HCT116 (cell line): ENCODE results near the gene TFF1. TPM values are rescaled to one million over a fixed set of nuclear protein-coding genes. Genes with fewer than 3 reads are reported as not detected.

Source experiments
- ATAC-seq: fragments of 200-7000 bp; cut with Tn5 transposase; 2 replicates; pipeline ENCODE4 v1.9.1; 2020; ENCODE audit warnings: mild to moderate bottlenecking, moderate library complexity
- BruUV-seq: library from RNA; stranded (reverse); fragments of 400-500 nt; replicated peaks from 2 replicates; lab custom pipeline; 2021; lab: Mats Ljungman, UMichigan
- CTCF ChIA-PET: fragments of 300-600 bp; sonication (Branson Sonifier 250); formaldehyde crosslinking; loops from one replicate; lab custom pipeline; 2021; ENCODE audit warnings: antibody characterized with exemption; lab: Charles Lee
- POLR2A ChIA-PET: fragments of 300-600, 350-600 bp; sonication (Branson Sonifier 250); formaldehyde crosslinking; loops from one replicate; lab custom pipeline; 2021; ENCODE audit warnings: antibody characterized with exemption; lab: Charles Lee
- RAD21 ChIA-PET, 2 experiments: fragments of 300-600 bp; sonication (Branson Sonifier 250); formaldehyde crosslinking; loops; one replicate each; lab custom pipeline; 2023; ENCODE audit warnings: low total read pairs in 2 of 2; ENCODE audit not compliant: uncharacterized antibody in 2 of 2, unreplicated experiment in 2 of 2, low non-redundant PET in 1 of 2; lab: Charles Lee
- DNase-seq: peaks from one replicate; pipeline ENCODE4 v3.0.0-alpha.2; 2010; ENCODE audit warnings: low read depth, low spot score
- H2AFZ ChIP-seq: fragments of 200-600 bp; shearing (Covaris generic), sonication (generic); 2 replicates; pipeline ENCODE4 v1.6.1; 2017; ENCODE audit warnings: low read depth, mixed run types, mixed read lengths, antibody characterized with exemption, low read length; ENCODE audit not compliant: poor library complexity, severe bottlenecking
- H3K27ac ChIP-seq: 2 replicates; pipeline ENCODE4 v1.5.1; 2012; ENCODE audit warnings: low read depth, low read length
- H3K27me3 ChIP-seq: fragments of 200-600 bp; sonication (generic); 2 replicates; pipeline ENCODE4 v1.6.1; 2016; ENCODE audit warnings: mixed run types, low read length, mixed read lengths; ENCODE audit not compliant: insufficient read depth
- H3K36me3 ChIP-seq, 2 experiments: fragments of 200-500 bp in 1 of 2; fragments of 200-600 bp in 1 of 2; sonication (Bioruptor generic) in 1 of 2; sonication (generic) in 1 of 2; 2 replicates each; pipeline versions ENCODE4 v1.5.1 to v1.6.1; 2014 to 2016; ENCODE audit warnings: low read length in 2 of 2, inconsistent platforms in 1 of 2, mixed read lengths in 1 of 2, mixed run types in 1 of 2; ENCODE audit not compliant: insufficient read depth in 2 of 2, control insufficient read depth in 1 of 2
- H3K4me1 ChIP-seq, 2 experiments: fragments of 200-600 bp in 1 of 2; sonication (generic) in 1 of 2; 2 replicates each; pipeline versions ENCODE4 v1.5.1 to v1.6.1; 2012 to 2017; ENCODE audit warnings: low read length in 2 of 2, inconsistent platforms in 1 of 2, mild to moderate bottlenecking in 1 of 2, mixed read lengths in 1 of 2, mixed run types in 1 of 2, moderate library complexity in 1 of 2; ENCODE audit not compliant: insufficient read depth in 2 of 2, control insufficient read depth in 1 of 2
- H3K4me2 ChIP-seq: fragments of 200-600 bp; sonication (generic); 2 replicates; pipeline ENCODE4 v1.6.1; 2017; ENCODE audit warnings: mixed run types, low read length, mixed read lengths
- H3K4me3 ChIP-seq, 2 experiments: fragments of 200-600 bp in 1 of 2; sonication (generic) in 1 of 2; replicated peaks in 1 of 2; 2 replicates each; pipeline ENCODE4 v1.5.1; 2011 to 2016; ENCODE audit warnings: low read length in 2 of 2, control low read depth in 1 of 2, low read depth in 1 of 2, mild to moderate bottlenecking in 1 of 2, mixed read lengths in 1 of 2, mixed run types in 1 of 2
- H3K79me2 ChIP-seq: fragments of 200-600 bp; sonication (generic); 2 replicates; pipeline ENCODE4 v1.6.1; 2017; ENCODE audit warnings: mild to moderate bottlenecking, mixed run types, low read length, moderate library complexity, mixed read lengths; ENCODE audit not compliant: insufficient read depth
- H3K9ac ChIP-seq: fragments of 200-600 bp; sonication (generic); 2 replicates; pipeline ENCODE4 v1.6.1; 2016; ENCODE audit warnings: low read length, mixed read lengths
- H3K9me2 ChIP-seq: fragments of 200-600 bp; sonication (generic), shearing (Covaris generic); 2 replicates; pipeline ENCODE4 v1.6.1; 2017; ENCODE audit warnings: mixed run types, mild to moderate bottlenecking, moderate library complexity; ENCODE audit not compliant: insufficient read depth
- H3K9me3 ChIP-seq, 2 experiments: fragments of 200-500 bp in 1 of 2; fragments of 200-600 bp in 1 of 2; sonication (Bioruptor generic) in 1 of 2; sonication (generic) in 1 of 2; 2 replicates each; pipeline ENCODE4 v1.6.1; 2014 to 2017; ENCODE audit warnings: low read length in 2 of 2, mixed read lengths in 2 of 2, inconsistent platforms in 1 of 2, low read depth in 1 of 2, mild to moderate bottlenecking in 1 of 2, mixed run types in 1 of 2, moderate library complexity in 1 of 2; ENCODE audit not compliant: control insufficient read depth in 1 of 2, insufficient read depth in 1 of 2
- H4K20me1 ChIP-seq: fragments of 200-600 bp; sonication (generic), shearing (Covaris generic); 2 replicates; pipeline ENCODE4 v1.6.1; 2017; ENCODE audit warnings: mixed run types, mild to moderate bottlenecking, moderate library complexity; ENCODE audit not compliant: insufficient read depth
- CEBPB ChIP-seq: IDR thresholded peaks from 2 replicates; pipeline ENCODE4 v1.6.1; 2012; ENCODE audit warnings: low read depth
- EGR1 ChIP-seq: IDR thresholded peaks from 2 replicates; pipeline ENCODE4 v1.6.1; 2012; ENCODE audit warnings: low read depth
- ELF1 ChIP-seq: IDR thresholded peaks from 2 replicates; pipeline ENCODE4 v1.6.1; 2012; ENCODE audit warnings: low read depth, borderline replicate concordance
- EZH2 ChIP-seq: fragments of 200-600 bp; sonication (generic); IDR thresholded peaks from 2 replicates; pipeline ENCODE4 v1.6.1; 2017; ENCODE audit warnings: antibody characterized with exemption, mixed run types
- EZH2phosphoT487 ChIP-seq: fragments of 200-600 bp; IDR thresholded peaks from 2 replicates; pipeline ENCODE4 v1.6.1; 2018; ENCODE audit warnings: antibody characterized with exemption, borderline replicate concordance
- FOSL1 ChIP-seq: IDR thresholded peaks from 2 replicates; pipeline ENCODE4 v1.6.1; 2012; ENCODE audit warnings: low read depth
- JUND ChIP-seq: IDR thresholded peaks from 2 replicates; pipeline ENCODE4 v1.6.1; 2012
- POLR2AphosphoS5 ChIP-seq: IDR thresholded peaks from 2 replicates; pipeline ENCODE4 v1.6.1; 2011; ENCODE audit warnings: mild to moderate bottlenecking, low read depth, low read length, moderate library complexity
- RAD21 ChIP-seq: IDR thresholded peaks from 2 replicates; pipeline ENCODE4 v1.6.1; 2012; ENCODE audit warnings: low read depth, mild to moderate bottlenecking
- SIN3A ChIP-seq: IDR thresholded peaks from 2 replicates; pipeline ENCODE4 v1.6.1; 2012; ENCODE audit warnings: low read depth
- SP1 ChIP-seq: IDR thresholded peaks from 2 replicates; pipeline ENCODE4 v1.6.1; 2012; ENCODE audit warnings: low read depth
- TCF7L2 ChIP-seq: IDR thresholded peaks from 2 replicates; pipeline ENCODE4 v1.7.0; 2011; ENCODE audit warnings: borderline replicate concordance, inconsistent platforms; ENCODE audit not compliant: insufficient read depth, insufficient read length; ENCODE audit errors: extremely low read depth
- YY1 ChIP-seq: IDR thresholded peaks from 2 replicates; pipeline ENCODE4 v1.6.1; 2011; ENCODE audit warnings: low read length, low read depth, moderate library complexity, mild to moderate bottlenecking; ENCODE audit not compliant: insufficient replicate concordance; ENCODE audit errors: extremely low read depth
- ZNF274 ChIP-seq: fragments of 200-500 bp; sonication (Bioruptor generic); IDR thresholded peaks from 2 replicates; pipeline ENCODE4 v1.6.1; 2014; ENCODE audit warnings: mild to moderate bottlenecking, low read depth, low read length, inconsistent platforms
- intact Hi-C: fragments of 100-400 bp; cut with micrococcal nuclease; formaldehyde crosslinking; loops from 2 replicates; pipeline ENCODE4 v1.10.0; 2022
- total RNA-seq: library from RNA; stranded (reverse); gene quantifications from one replicate; pipeline ENCODE4 v1.2.1, GENCODE V29; 2021; ENCODE audit not compliant: unreplicated experiment
- TF ChIP-seq, protein P1 (sequence below): IDR thresholded peaks from 2 replicates; pipeline ENCODE4 v1.6.1; 2011; ENCODE audit warnings: mild to moderate bottlenecking, low read length, moderate library complexity; ENCODE audit not compliant: insufficient replicate concordance; ENCODE audit errors: extremely low read depth
- TF ChIP-seq, protein P2 (sequence below): IDR thresholded peaks from 2 replicates; pipeline ENCODE4 v1.6.1; 2012; ENCODE audit warnings: low read depth

Gene TFF1
- total RNA-seq, 1 experiment from 2014 or later, result 0.61 TPM

DNA sequence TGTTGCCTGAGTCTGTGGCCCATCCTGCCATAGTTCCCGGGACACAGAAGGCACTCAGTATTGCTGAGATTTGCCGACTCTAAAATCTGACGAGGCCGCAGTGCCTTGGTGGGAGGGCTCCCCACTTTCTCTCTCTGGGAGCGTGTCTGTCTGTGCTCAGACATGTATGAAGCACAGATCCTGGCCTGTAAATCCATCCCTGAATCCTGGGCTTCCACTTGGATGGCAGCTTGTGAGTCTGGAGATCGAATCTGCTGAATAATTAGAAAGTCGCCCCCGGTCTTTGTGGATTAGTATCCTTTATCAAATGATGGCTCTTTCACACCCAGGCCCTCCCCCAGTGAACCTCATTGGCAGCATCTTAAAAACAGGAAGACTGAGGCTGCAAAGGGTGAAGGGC, 47.7 kb upstream of the TFF1 start (continued):
- TF ChIP-seq, protein P1, sequence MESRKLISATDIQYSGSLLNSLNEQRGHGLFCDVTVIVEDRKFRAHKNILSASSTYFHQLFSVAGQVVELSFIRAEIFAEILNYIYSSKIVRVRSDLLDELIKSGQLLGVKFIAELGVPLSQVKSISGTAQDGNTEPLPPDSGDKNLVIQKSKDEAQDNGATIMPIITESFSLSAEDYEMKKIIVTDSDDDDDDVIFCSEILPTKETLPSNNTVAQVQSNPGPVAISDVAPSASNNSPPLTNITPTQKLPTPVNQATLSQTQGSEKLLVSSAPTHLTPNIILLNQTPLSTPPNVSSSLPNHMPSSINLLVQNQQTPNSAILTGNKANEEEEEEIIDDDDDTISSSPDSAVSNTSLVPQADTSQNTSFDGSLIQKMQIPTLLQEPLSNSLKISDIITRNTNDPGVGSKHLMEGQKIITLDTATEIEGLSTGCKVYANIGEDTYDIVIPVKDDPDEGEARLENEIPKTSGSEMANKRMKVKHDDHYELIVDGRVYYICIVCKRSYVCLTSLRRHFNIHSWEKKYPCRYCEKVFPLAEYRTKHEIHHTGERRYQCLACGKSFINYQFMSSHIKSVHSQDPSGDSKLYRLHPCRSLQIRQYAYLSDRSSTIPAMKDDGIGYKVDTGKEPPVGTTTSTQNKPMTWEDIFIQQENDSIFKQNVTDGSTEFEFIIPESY, result no peak
- TF ChIP-seq TCF7L2 (no peak), FOSL1 (no peak), JUND (no peak), EZH2phosphoT487 (no peak), ZNF274 (no peak)

DNA sequence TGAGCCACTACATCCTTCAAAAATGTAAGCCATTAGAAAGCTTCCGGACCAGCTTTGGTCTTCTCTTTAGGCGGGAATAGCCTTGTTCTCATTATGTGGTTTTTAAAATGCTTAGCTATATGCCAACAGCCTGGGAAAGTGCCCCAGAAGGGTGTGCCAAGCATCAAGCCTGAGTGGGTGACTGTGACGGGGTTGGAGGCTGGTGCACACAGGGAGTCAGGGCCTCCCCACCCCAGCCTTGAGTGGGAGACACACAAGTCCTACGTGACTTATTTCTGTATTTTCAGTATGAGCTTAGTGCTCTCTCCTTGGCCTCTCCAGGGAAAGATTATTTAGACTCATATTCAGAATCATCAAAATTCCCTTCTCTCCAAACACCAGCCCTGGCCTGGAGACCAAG, 47.2 kb upstream of the TFF1 start:
- Histone ChIP-seq H3K4me1 (peaks cover 9 to 16% of the 10 kb centered on the region in 2 experiments), H3K79me2 (no peaks in the 10 kb centered on the region), H3K36me3 (no peaks in the 10 kb centered on the region), H4K20me1 (no peaks in the 10 kb centered on the region), H3K9ac (no peak overlapping the region), H3K27me3 (no peaks in the 10 kb centered on the region), H3K9me3 (no peaks in the 10 kb centered on the region), H3K27ac (no peak overlapping the region), H2AFZ (no peak overlapping the region), H3K9me2 (no peaks in the 10 kb centered on the region), H3K4me2 (no peak overlapping the region), H3K4me3 (no peak overlapping the region)
- no TSS peak for BruUV-seq
- DNase-seq (no peak), ATAC-seq (no peak)
- ChIA-PET CTCF (no interaction called here), POLR2A (no interaction called here), RAD21 (no interaction called here)
- intact Hi-C loops, result no loop called here
- no peak for TF ChIP-seq FOSL1
- no peak for TF ChIP-seq SP1
- no peak for TF ChIP-seq JUND
- no peak for TF ChIP-seq EGR1
- TF ChIP-seq, protein P1, result no peak
- TF ChIP-seq EZH2, result no peak
- no peak for TF ChIP-seq RAD21
- no peak for TF ChIP-seq ZNF274
- no peak for TF ChIP-seq CEBPB
- TF ChIP-seq SIN3A, result no peak
- TF ChIP-seq POLR2AphosphoS5, result no peak
- TF ChIP-seq, protein P2, sequence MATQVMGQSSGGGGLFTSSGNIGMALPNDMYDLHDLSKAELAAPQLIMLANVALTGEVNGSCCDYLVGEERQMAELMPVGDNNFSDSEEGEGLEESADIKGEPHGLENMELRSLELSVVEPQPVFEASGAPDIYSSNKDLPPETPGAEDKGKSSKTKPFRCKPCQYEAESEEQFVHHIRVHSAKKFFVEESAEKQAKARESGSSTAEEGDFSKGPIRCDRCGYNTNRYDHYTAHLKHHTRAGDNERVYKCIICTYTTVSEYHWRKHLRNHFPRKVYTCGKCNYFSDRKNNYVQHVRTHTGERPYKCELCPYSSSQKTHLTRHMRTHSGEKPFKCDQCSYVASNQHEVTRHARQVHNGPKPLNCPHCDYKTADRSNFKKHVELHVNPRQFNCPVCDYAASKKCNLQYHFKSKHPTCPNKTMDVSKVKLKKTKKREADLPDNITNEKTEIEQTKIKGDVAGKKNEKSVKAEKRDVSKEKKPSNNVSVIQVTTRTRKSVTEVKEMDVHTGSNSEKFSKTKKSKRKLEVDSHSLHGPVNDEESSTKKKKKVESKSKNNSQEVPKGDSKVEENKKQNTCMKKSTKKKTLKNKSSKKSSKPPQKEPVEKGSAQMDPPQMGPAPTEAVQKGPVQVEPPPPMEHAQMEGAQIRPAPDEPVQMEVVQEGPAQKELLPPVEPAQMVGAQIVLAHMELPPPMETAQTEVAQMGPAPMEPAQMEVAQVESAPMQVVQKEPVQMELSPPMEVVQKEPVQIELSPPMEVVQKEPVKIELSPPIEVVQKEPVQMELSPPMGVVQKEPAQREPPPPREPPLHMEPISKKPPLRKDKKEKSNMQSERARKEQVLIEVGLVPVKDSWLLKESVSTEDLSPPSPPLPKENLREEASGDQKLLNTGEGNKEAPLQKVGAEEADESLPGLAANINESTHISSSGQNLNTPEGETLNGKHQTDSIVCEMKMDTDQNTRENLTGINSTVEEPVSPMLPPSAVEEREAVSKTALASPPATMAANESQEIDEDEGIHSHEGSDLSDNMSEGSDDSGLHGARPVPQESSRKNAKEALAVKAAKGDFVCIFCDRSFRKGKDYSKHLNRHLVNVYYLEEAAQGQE, result no peak
- no peak for TF ChIP-seq ELF1
- TF ChIP-seq YY1, result no peak
- TF ChIP-seq EZH2phosphoT487, result no peak
